Keratinocyte (primary cell): ENCODE results near the gene HCN2. TPM values are rescaled to one million over a fixed set of nuclear protein-coding genes. Genes with fewer than 3 reads are reported as not detected.

Experiments
- DNase-seq: peaks from one replicate; pipeline ENCODE4 v3.0.0-alpha.2; 2011; ENCODE audit warnings: low read depth, missing footprints, low spot score
- FAIRE-seq: peaks from 2 replicates; lab custom pipeline; 2011; peaks lifted over from hg19 to GRCh38; lab: Jason Lieb, UNC
- H2AFZ ChIP-seq: 2 replicates; pipeline ENCODE4 v1.6.0; 2012; ENCODE audit warnings: low read length, control low read depth, inconsistent platforms; ENCODE audit not compliant: control insufficient read depth
- H3K27ac ChIP-seq: 2 replicates; pipeline ENCODE4 v1.5.1; 2011; ENCODE audit warnings: low read length; ENCODE audit not compliant: control insufficient read depth, insufficient read depth
- H3K27me3 ChIP-seq: 3 replicates; pipeline ENCODE4 v1.6.0; 2011; ENCODE audit warnings: low read length; ENCODE audit not compliant: control insufficient read depth, insufficient read depth; ENCODE audit errors: extremely low read depth
- H3K36me3 ChIP-seq, 2 experiments: 2 replicates in 1 of 2; 3 replicates in 1 of 2; pipeline ENCODE4 v1.5.1; 2011; ENCODE audit warnings: low read length in 2 of 2, mild to moderate bottlenecking in 1 of 2; ENCODE audit not compliant: control insufficient read depth in 2 of 2, insufficient read depth in 2 of 2; ENCODE audit errors: extremely low read depth in 1 of 2
- H3K4me1 ChIP-seq: 3 replicates; pipeline ENCODE4 v1.5.1; 2011; ENCODE audit warnings: low read length; ENCODE audit not compliant: control insufficient read depth, insufficient read depth; ENCODE audit errors: extremely low read depth
- H3K4me2 ChIP-seq: 3 replicates; pipeline ENCODE4 v1.6.0; 2011; ENCODE audit warnings: low read depth, low read length; ENCODE audit not compliant: control insufficient read depth, insufficient read depth; ENCODE audit errors: extremely low read depth
- H3K4me3 ChIP-seq, 3 experiments: fragments of 200-600 bp in 1 of 3; sonication (generic) in 1 of 3; 2 replicates in 2 of 3; 3 replicates in 1 of 3; pipeline ENCODE4 v1.5.1; 2011 to 2016; ENCODE audit warnings: low read length in 3 of 3, mild to moderate bottlenecking in 3 of 3, control low read depth in 2 of 3, inconsistent platforms in 1 of 3, low read depth in 1 of 3, mixed read lengths in 1 of 3, mixed run types in 1 of 3, moderate library complexity in 1 of 3; ENCODE audit not compliant: control insufficient read depth in 2 of 3, insufficient read depth in 2 of 3; ENCODE audit errors: extremely low read depth in 1 of 3
- H3K79me2 ChIP-seq: 2 replicates; pipeline ENCODE4 v1.6.0; 2012; ENCODE audit warnings: low read length; ENCODE audit not compliant: control insufficient read depth, insufficient read depth
- H3K9ac ChIP-seq: 3 replicates; pipeline ENCODE4 v1.6.0; 2011; ENCODE audit warnings: low read length; ENCODE audit not compliant: control insufficient read depth, insufficient read depth; ENCODE audit errors: extremely low read depth
- H3K9me1 ChIP-seq: 3 replicates; pipeline ENCODE4 v1.6.0; 2011; ENCODE audit warnings: low read length; ENCODE audit not compliant: control insufficient read depth, insufficient read depth; ENCODE audit errors: extremely low read depth
- H3K9me3 ChIP-seq: 2 replicates; pipeline ENCODE4 v1.5.1; 2012; ENCODE audit warnings: low read depth, low read length; ENCODE audit not compliant: control insufficient read depth
- H4K20me1 ChIP-seq: 3 replicates; pipeline ENCODE4 v1.6.0; 2011; ENCODE audit warnings: low read length; ENCODE audit not compliant: control insufficient read depth, insufficient read depth; ENCODE audit errors: extremely low read depth
- EZH2 ChIP-seq: IDR thresholded peaks from one replicate; pipeline ENCODE4 v1.6.1; 2012; ENCODE audit warnings: inconsistent platforms, mild to moderate bottlenecking, low read length, moderate library complexity
- dilution Hi-C: fragments of 300-500 bp; cut with MboI; formaldehyde crosslinking; loops from one replicate; pipeline ENCODE4 v1.7.0; 2020; ENCODE audit warnings: low sequenced_read_pairs; ENCODE audit not compliant: extremely low pct_ligation_motif_present
- polyA plus RNA-seq, 5 experiments: library from polyadenylated mRNA; depleted of rRNA in 3 of 5; stranded (reverse) in 3 of 5; stranded (forward) in 1 of 5; unstranded in 1 of 5; fragments of >200 nt; gene quantifications; 1 replicate in 1 of 5; 2 replicates in 3 of 5; 3 replicates in 1 of 5; pipeline versions ENCODE4 v1.2.1 to v1.2.3, GENCODE V29; 2011 to 2012; ENCODE audit warnings: missing spikeins in 2 of 5, low read depth in 1 of 5, low replicate concordance in 1 of 5
- TF ChIP-seq, protein P1 (sequence below), 3 experiments: IDR thresholded peaks in 1 of 3; conservative IDR thresholded peaks in 1 of 3; optimal IDR thresholded peaks in 1 of 3; 2 replicates in 2 of 3; 3 replicates in 1 of 3; pipeline versions ENCODE3 to v1.5.1; 2011; ENCODE audit warnings: low read length in 3 of 3, mild to moderate bottlenecking in 3 of 3, moderate library complexity in 2 of 3, control low read depth in 1 of 3, inconsistent platforms in 1 of 3; ENCODE audit not compliant: insufficient read depth in 2 of 3; ENCODE audit errors: extremely low read depth in 1 of 3

The HCN2 gene
- polyA plus RNA-seq, 1 donor (not counting 4 experiments of a cell fraction or from before 2014, with no cell fraction given), result 0.13 TPM

DNA sequence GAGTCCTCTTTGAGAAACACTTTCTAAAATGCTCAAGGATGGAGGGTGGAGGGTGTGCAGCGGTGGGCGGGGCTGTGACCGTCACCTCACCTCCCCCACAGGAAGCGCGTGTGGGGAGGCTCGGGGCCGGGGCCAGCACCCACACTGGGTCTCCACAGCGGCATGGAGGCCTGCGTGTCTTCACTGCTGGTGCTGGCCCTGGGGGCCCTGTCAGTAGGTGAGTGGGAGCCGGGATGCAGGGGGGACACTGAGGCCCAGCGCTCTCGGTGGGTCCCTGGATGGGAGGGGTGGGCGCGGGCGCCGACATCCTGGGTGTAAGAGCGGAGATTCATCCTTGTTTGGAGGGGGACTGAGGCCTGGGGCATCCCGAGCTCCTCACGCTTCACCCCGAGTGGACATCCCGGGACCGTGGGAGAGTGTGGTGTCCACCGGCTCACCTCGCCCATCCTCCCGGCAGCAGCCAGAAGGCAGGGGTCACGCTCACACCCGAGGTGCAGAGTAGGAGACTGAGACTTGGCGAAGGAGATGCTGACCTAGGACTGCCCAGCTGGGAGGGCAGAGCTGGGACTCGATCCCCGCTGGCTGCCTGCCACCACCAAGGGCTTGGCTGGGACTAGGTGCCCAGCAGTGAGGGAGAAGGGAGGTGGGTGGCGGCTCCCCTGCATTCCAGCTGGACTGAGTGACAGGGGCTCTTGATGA, 45.6 kb upstream of the HCN2 start, which contains the start of gene GZMM:
GZMM (plus strand) TSS at position 144 of the 699 bp plus-strand sequence; CDS start at position 163, 19 bp downstream.
- dilution Hi-C loops, result no loop called here
- FAIRE-seq, result no peak

GRCh38 chr19:547117-547516, 42.6 kb upstream of the HCN2 start:
- no peak overlapping the region for H3K4me3 ChIP-seq
- no peak overlapping the region for H3K4me2 ChIP-seq
- TF ChIP-seq, protein P1, sequence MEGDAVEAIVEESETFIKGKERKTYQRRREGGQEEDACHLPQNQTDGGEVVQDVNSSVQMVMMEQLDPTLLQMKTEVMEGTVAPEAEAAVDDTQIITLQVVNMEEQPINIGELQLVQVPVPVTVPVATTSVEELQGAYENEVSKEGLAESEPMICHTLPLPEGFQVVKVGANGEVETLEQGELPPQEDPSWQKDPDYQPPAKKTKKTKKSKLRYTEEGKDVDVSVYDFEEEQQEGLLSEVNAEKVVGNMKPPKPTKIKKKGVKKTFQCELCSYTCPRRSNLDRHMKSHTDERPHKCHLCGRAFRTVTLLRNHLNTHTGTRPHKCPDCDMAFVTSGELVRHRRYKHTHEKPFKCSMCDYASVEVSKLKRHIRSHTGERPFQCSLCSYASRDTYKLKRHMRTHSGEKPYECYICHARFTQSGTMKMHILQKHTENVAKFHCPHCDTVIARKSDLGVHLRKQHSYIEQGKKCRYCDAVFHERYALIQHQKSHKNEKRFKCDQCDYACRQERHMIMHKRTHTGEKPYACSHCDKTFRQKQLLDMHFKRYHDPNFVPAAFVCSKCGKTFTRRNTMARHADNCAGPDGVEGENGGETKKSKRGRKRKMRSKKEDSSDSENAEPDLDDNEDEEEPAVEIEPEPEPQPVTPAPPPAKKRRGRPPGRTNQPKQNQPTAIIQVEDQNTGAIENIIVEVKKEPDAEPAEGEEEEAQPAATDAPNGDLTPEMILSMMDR (optimal IDR thresholded peaks at IDR 0.05 in 1 of 3, IDR thresholded peaks at IDR 0.05 in 1 of 3, conservative IDR thresholded peaks at IDR 0.05 in 1 of 3; ENCODE audit: extremely low read depth in 1 of 3, insufficient read depth in 2 of 3, low read length in 3 of 3), result no peak
- TF ChIP-seq EZH2, result no peak
- H4K20me1 ChIP-seq, result no peaks in the 10 kb centered on the region
- H2AFZ ChIP-seq, result no peak overlapping the region
- H3K4me1 ChIP-seq, result no peaks in the 10 kb centered on the region
- H3K9ac ChIP-seq, result no peak overlapping the region
- no peaks in the 10 kb centered on the region for H3K79me2 ChIP-seq
- peaks cover 1 to 5% of the 10 kb centered on the region in 2 experiments for H3K36me3 ChIP-seq
- H3K9me3 ChIP-seq, result no peaks in the 10 kb centered on the region
- dilution Hi-C loops, result no loop called here
- DNase-seq (no peak), FAIRE-seq (no peak)
- H3K27ac ChIP-seq, result no peak overlapping the region
- H3K9me1 ChIP-seq, result no peaks in the 10 kb centered on the region
- H3K27me3 ChIP-seq, result no peaks in the 10 kb centered on the region

More for the DNA sequence above, 45.6 kb upstream of the HCN2 start, which contains the start of gene GZMM:
- Histone ChIP-seq H3K9me1 (no peaks in the 10 kb centered on the region), H3K9me3 (no peaks in the 10 kb centered on the region), H3K4me3 (no peak within 1 kb of the TSS), H3K9ac (no peak within 1 kb of the TSS), H3K36me3 (peaks cover 5 to 12% of the 10 kb centered on the region in 2 experiments), H3K79me2 (no peaks in the 10 kb centered on the region), H3K4me2 (no peak within 1 kb of the TSS), H2AFZ (no peak within 1 kb of the TSS), H3K27ac (no peak within 1 kb of the TSS), H3K4me1 (no peaks in the 10 kb centered on the region), H3K27me3 (no peaks in the 10 kb centered on the region), H4K20me1 (no peaks in the 10 kb centered on the region)
- TF ChIP-seq, protein P1 (optimal IDR thresholded peaks at IDR 0.05 in 1 of 3, IDR thresholded peaks at IDR 0.05 in 1 of 3, conservative IDR thresholded peaks at IDR 0.05 in 1 of 3; ENCODE audit: extremely low read depth in 1 of 3, insufficient read depth in 2 of 3, low read length in 3 of 3), result no peak
- TF ChIP-seq EZH2, result no peak
- DNase-seq, result no peak
